ENCODE results near the gene NELL2.

- TF ChIP-seq CTCF (IDR thresholded peaks at IDR 0.05) (no peak), POLR2A (IDR thresholded peaks at IDR 0.05) (no peak)
Measured at GRCh38 chr12:44717612-44718011, 158.5 kb downstream of the NELL2 start.

Measured in lower leg skin (tissue), 3 donors.